Lung (tissue), 12 donors: ENCODE measurements around the gene ZNF587B. TPM values are rescaled to one million over a fixed set of nuclear protein-coding genes. Genes with fewer than 3 reads are reported as not detected.

Experiments used
- ATAC-seq: fragments of 200-7000 bp; cut with Tn5 transposase; one replicate; pipeline ENCODE4 v1.9.1; 2020; ENCODE audit warnings: moderate number of reproducible peaks; ENCODE audit not compliant: insufficient read depth, low FRiP score
- DNase-seq, 3 donors: peaks; one replicate each; pipeline ENCODE4 v3.0.0-alpha.2; 2013 to 2017
- H3K27ac ChIP-seq, 2 donors: one replicate each; pipeline ENCODE4 v1.5.1; 2013; ENCODE audit warnings: mild to moderate bottlenecking in 2 of 2, moderate library complexity in 2 of 2, control low read depth in 1 of 2, inconsistent platforms in 1 of 2, low read depth in 1 of 2, low read length in 1 of 2
- H3K27me3 ChIP-seq, 3 donors: one replicate each; pipeline ENCODE4 v1.5.1; 2013; ENCODE audit warnings: low read length in 2 of 3; ENCODE audit not compliant: control insufficient read depth in 3 of 3, insufficient read depth in 3 of 3
- H3K36me3 ChIP-seq, 4 donors: one replicate each; pipeline ENCODE4 v1.5.1; 2013; ENCODE audit warnings: low read length in 4 of 4, mild to moderate bottlenecking in 1 of 4, moderate library complexity in 1 of 4; ENCODE audit not compliant: control insufficient read depth in 4 of 4, insufficient read depth in 4 of 4
- H3K4me1 ChIP-seq, 5 donors: one replicate each; pipeline ENCODE4 v1.5.1; 2013; ENCODE audit warnings: low read length in 5 of 5, mild to moderate bottlenecking in 2 of 5, moderate library complexity in 1 of 5; ENCODE audit not compliant: control insufficient read depth in 5 of 5, insufficient read depth in 5 of 5
- H3K4me3 ChIP-seq: one replicate; pipeline ENCODE4 v1.5.1; 2013; ENCODE audit warnings: mild to moderate bottlenecking, control low read depth, moderate library complexity
- H3K9ac ChIP-seq, 2 donors: one replicate each; pipeline ENCODE4 v1.5.1; 2013; ENCODE audit warnings: low read length in 2 of 2, control low read depth in 1 of 2; ENCODE audit not compliant: insufficient read depth in 1 of 2
- H3K9me3 ChIP-seq, 4 donors: one replicate each; pipeline ENCODE4 v1.5.1; 2013; ENCODE audit warnings: low read length in 3 of 4, mild to moderate bottlenecking in 1 of 4, moderate library complexity in 1 of 4; ENCODE audit not compliant: control insufficient read depth in 4 of 4, insufficient read depth in 3 of 4
- CTCF ChIP-seq: IDR thresholded peaks from 2 replicates; pipeline ENCODE4 v1.5.1; 2012; ENCODE audit warnings: mild to moderate bottlenecking; ENCODE audit errors: control extremely low read depth, extremely low read depth
- WGBS, 2 donors: extraction: QIAGEN DNeasy Blood & Tissue Kit; methylation state at CpG; one replicate each; pipeline ENCODE4 v1.1.7; 2013; 5-methylcytosine and 5-hydroxymethylcytosine counted together
- polyA plus RNA-seq, 2 donors: library from polyadenylated mRNA; stranded (reverse); fragments of 200-250 nt; gene quantifications; one replicate each; pipeline ENCODE4 v1.2.1, GENCODE V29; 2013
- total RNA-seq, 2 donors: library from RNA; depleted of rRNA in 1 of 2; stranded (reverse); fragments of >200 nt in 1 of 2; gene quantifications; one replicate each; pipeline ENCODE4 v1.2.1, GENCODE V29; 2014 to 2021
- donor health status: control.
- donor health status: control.
- donor health status: Bipolar disorder and iron deficiency.
- donor health status: healthy.
- donor health status: DM: yes; HTN: yes; CAD: no.

ZNF587B gene
- total and polyA plus RNA-seq, 4 donors = 4.0 to 31.7 (median 11.4) TPM

GRCh38 chr19:57813919-57814504 lies 16.1 kb upstream of the ZNF587B start:
- Histone ChIP-seq H3K27me3 (no peaks in the 10 kb centered on the region), H3K9me3 (peaks cover 0 to 3% (median 0%) of the 10 kb centered on the region in 4 donors), H3K4me3 (peak overlapping the region; percentile 82), H3K27ac (peak overlapping the region; percentile 79 to 86), H3K9ac (peak overlapping the region; percentile 52 to 86), H3K4me1 (peaks cover 0 to 16% (median 3%) of the 10 kb centered on the region in 5 donors), H3K36me3 (peaks cover 4 to 9% (median 7%) of the 10 kb centered on the region in 4 donors)
- WGBS, 2 donors = 24 to 25% methylated on average over 11 to 13 of the region's 13 CpGs
- ATAC-seq (no peak), DNase-seq (no peak)
- no peak for TF ChIP-seq CTCF

GRCh38 chr19:57814505-57815246 lies 15.4 kb upstream of the ZNF587B start, which contains the start of gene ZNF552:
TSS of gene ZNF552 (minus strand) at chr19:57814913. CDS start at chr19:57814743, 170 bp downstream.
- TF ChIP-seq CTCF = no peak
- Histone ChIP-seq H3K4me1 (peaks cover 0 to 16% (median 3%) of the 10 kb centered on the region in 5 donors), H3K27ac (peak within 1 kb of the TSS; percentile 79 to 86), H3K9me3 (peaks cover 0 to 2% (median 0%) of the 10 kb centered on the region in 4 donors), H3K4me3 (peak within 1 kb of the TSS; percentile 82), H3K27me3 (no peaks in the 10 kb centered on the region), H3K36me3 (peaks cover 2 to 11% (median 6%) of the 10 kb centered on the region in 4 donors), H3K9ac (peak within 1 kb of the TSS; percentile 52 to 86)
- ATAC-seq (peak; percentile 88), DNase-seq (peak; percentile 89 to 96 (median 96))
- WGBS, 2 donors = 0% methylated on average over 50 of the region's 50 CpGs

GRCh38 chr19:57815247-57816075 lies 14.6 kb upstream of the ZNF587B start:
- ATAC-seq (no peak), DNase-seq (peak in 2 of 3 donors; percentile 32 to 47)
- Histone ChIP-seq H3K36me3 (peaks cover 0 to 14% (median 5%) of the 10 kb centered on the region in 4 donors), H3K4me1 (peaks cover 0 to 19% (median 3%) of the 10 kb centered on the region in 5 donors), H3K27ac (peak overlapping the region; percentile 44 to 47), H3K9me3 (no peaks in the 10 kb centered on the region), H3K9ac (no peak overlapping the region), H3K4me3 (no peak overlapping the region), H3K27me3 (no peaks in the 10 kb centered on the region)
- no peak for TF ChIP-seq CTCF
- WGBS, 2 donors = 82 to 83% methylated on average over 17 of the region's 17 CpGs
